Measurements from ENCODE around the gene MNAT1. TPM values are rescaled to one million over a fixed set of nuclear protein-coding genes. Genes with fewer than 3 reads are reported as not detected.

Gene MNAT1
- total and polyA plus RNA-seq, 9 of the 15 experiments (the other 6 are each of a cell fraction or from before 2014, with no cell fraction given): 37.8 to 83.3 (median 60.4) TPM

DNA sequence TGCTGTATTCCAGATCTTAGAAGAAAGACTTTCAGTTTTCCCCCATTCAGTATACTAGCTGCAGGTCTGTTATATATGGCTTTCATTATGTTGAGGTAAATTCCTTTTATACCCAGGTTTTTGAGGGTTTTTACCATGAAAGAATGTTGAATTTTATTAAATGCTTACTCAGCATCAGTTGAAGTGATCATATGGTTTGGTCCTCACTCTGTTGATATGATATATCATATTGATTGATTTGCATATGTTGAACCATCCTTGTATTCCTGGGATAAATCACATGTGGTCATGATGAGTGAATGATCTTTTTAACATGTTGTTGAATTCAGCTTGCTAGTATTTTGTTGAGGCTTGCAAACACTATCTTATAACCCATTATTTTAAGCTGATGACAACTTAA is 149.6 kb downstream of the MNAT1 start:
- no peaks in the 10 kb centered on the region for H3K79me2 ChIP-seq (ENCODE audit: control insufficient read depth, insufficient read depth, low read length)
- POLR2A ChIA-PET: no interaction called here
- intact Hi-C loops (cut with micrococcal nuclease): no loop called here

More for the DNA sequence above, 149.6 kb downstream of the MNAT1 start:
- no peak for FAIRE-seq
- no peaks in the 10 kb centered on the region for H3K4me1 ChIP-seq (replicated peaks in 1 of 2; ENCODE audit: control insufficient read depth in 2 of 2, insufficient read depth in 2 of 2, low read length in 2 of 2)
- DNase-seq (ENCODE audit: extremely low read depth in 1 of 4, low spot score in 3 of 4): no peak
- H3K9ac ChIP-seq (ENCODE audit: insufficient read depth in 1 of 2, low read depth in 2 of 2, low read length in 2 of 2): no peak overlapping the region
- H3K27me3 ChIP-seq (ENCODE audit: control insufficient read depth in 2 of 2, insufficient read depth in 2 of 2, low read length in 2 of 2): no peaks in the 10 kb centered on the region
- BruUV-seq (replicated peaks): no TSS peak
- no peak overlapping the region for H3K4me3 ChIP-seq
- H3K36me3 ChIP-seq (ENCODE audit: control insufficient read depth, insufficient read depth, low read length): peaks cover 5% of the 10 kb centered on the region; the same call in 1 of the 3 replicates
- TF ChIP-seq, protein P1, sequence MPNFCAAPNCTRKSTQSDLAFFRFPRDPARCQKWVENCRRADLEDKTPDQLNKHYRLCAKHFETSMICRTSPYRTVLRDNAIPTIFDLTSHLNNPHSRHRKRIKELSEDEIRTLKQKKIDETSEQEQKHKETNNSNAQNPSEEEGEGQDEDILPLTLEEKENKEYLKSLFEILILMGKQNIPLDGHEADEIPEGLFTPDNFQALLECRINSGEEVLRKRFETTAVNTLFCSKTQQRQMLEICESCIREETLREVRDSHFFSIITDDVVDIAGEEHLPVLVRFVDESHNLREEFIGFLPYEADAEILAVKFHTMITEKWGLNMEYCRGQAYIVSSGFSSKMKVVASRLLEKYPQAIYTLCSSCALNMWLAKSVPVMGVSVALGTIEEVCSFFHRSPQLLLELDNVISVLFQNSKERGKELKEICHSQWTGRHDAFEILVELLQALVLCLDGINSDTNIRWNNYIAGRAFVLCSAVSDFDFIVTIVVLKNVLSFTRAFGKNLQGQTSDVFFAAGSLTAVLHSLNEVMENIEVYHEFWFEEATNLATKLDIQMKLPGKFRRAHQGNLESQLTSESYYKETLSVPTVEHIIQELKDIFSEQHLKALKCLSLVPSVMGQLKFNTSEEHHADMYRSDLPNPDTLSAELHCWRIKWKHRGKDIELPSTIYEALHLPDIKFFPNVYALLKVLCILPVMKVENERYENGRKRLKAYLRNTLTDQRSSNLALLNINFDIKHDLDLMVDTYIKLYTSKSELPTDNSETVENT (CRISPR knock-in tag; IDR thresholded peaks at IDR 0.05): no peak
- peak; percentile 76 for TF ChIP-seq ZNF316 (IDR thresholded peaks at IDR 0.05)
- peak; percentile 69; the same call in 1 of the 2 replicates for TF ChIP-seq MAFK (IDR thresholded peaks at IDR 0.05; ENCODE audit: low read length)
- TF ChIP-seq SMARCB1 (IDR thresholded peaks at IDR 0.05; ENCODE audit: insufficient read length, low read depth): no peak
- TF ChIP-seq C11orf30 (IDR thresholded peaks at IDR 0.05; ENCODE audit: low read depth): peak; percentile 53
- peak; percentile 45; the same call in 1 of the 2 replicates for TF ChIP-seq MAFG (tag; conservative IDR thresholded peaks at IDR 0.05)
- TF ChIP-seq FOXA1 (IDR thresholded peaks at IDR 0.05; ENCODE audit: borderline replicate concordance): no peak
- TF ChIP-seq MAFF (IDR thresholded peaks at IDR 0.05; ENCODE audit: low read length): peak; percentile 64
- TF ChIP-seq MCM5 (IDR thresholded peaks at IDR 0.05; ENCODE audit: low read depth): no peak
- TF ChIP-seq ZNF146 (CRISPR knock-in tag; IDR thresholded peaks at IDR 0.05; ENCODE audit: unreplicated experiment): no peak
- TF ChIP-seq ZNF324 (CRISPR knock-in tag; IDR thresholded peaks at IDR 0.05): peak; percentile 84
- TF ChIP-seq GATAD2A (IDR thresholded peaks at IDR 0.05): no peak
- H3K27ac ChIP-seq (ENCODE audit: extremely low read depth, low read depth, low read length): no peak overlapping the region
- in situ Hi-C loops (cut with MboI): no loop called here
- H3K4me2 ChIP-seq (ENCODE audit: insufficient read depth, low read length): no peak overlapping the region
- no peaks in the 10 kb centered on the region for H3K9me1 ChIP-seq (ENCODE audit: control insufficient read depth, insufficient read depth, low read length)
- H2AFZ ChIP-seq (ENCODE audit: low read depth, low read length): no peak overlapping the region
- no peaks in the 10 kb centered on the region for H3K9me3 ChIP-seq (replicated peaks; ENCODE audit: control insufficient read depth, insufficient read depth, low read depth, low read length)
- ATAC-seq: no peak
- H4K20me1 ChIP-seq (replicated peaks; ENCODE audit: control insufficient read depth, insufficient read depth, low read length): no peaks in the 10 kb centered on the region
- CTCF ChIA-PET (ENCODE audit: low intra/inter-chr PET ratio): no interaction called here

All from K562 (cell line).